Measurements from ENCODE around the gene ZFP91. TPM values are rescaled to one million over a fixed set of nuclear protein-coding genes. Genes with fewer than 3 reads are reported as not detected.
"Not testable (repeated sequence)": the region's sequence is repeated elsewhere in the genome, so short reads cannot be mapped to it uniquely, and the experiment has no call there.

The ZFP91 gene
- total RNA-seq, 1 experiment from 2014 or later: 80.4 TPM

GRCh38 chr11:58564231-58564630, 14.6 kb upstream of the ZFP91 start:
- no peak for DNase-seq (ENCODE audit: low read depth, low spot score)
- CTCF ChIA-PET: no interaction called here
- BruUV-seq (replicated peaks): no TSS peak

GRCh38 chr11:58567889-58568512, 10.9 kb upstream of the ZFP91 start:
- Histone ChIP-seq H3K4me3 (ENCODE audit: low read depth in 2 of 2, low read length in 2 of 2) (no peak overlapping the region), H3K9me3 (ENCODE audit: control insufficient read depth, insufficient read depth, low read depth, low read length) (no peaks in the 10 kb centered on the region), H3K27me3 (ENCODE audit: control insufficient read depth, insufficient read depth, low read length) (no peaks in the 10 kb centered on the region), H3K27ac (ENCODE audit: low read length) (no peak overlapping the region), H3K36me3 (ENCODE audit: control insufficient read depth, insufficient read depth, low read length) (no peaks in the 10 kb centered on the region), H3K4me1 (ENCODE audit: control insufficient read depth, insufficient read depth, low read length) (no peaks in the 10 kb centered on the region)
- POLR2A ChIA-PET: interaction anchor here (0.7 to 1.2 kb wide), 2 partner anchors 9 to 793 kb away, joined by 3 read pairs; no protein-coding TSS in a partner anchor
- no peak for TF ChIP-seq TCF7L2 (IDR thresholded peaks at IDR 0.05; ENCODE audit: low read depth, low read length)
- peak; percentile 89 for TF ChIP-seq CTCF (IDR thresholded peaks at IDR 0.05)
- CTCF ChIA-PET: interaction anchor here (0.5 to 1.3 kb wide), 3 partner anchors 60 to 1222 kb away, joined by 3 to 5 read pairs (median 5); no protein-coding TSS in a partner anchor
- intact Hi-C loops (cut with micrococcal nuclease; ENCODE audit: unreplicated experiment): loop anchor here (5.0 kb wide), 1 partner anchor 589 kb away; no protein-coding TSS in a partner anchor
- ATAC-seq (peak; percentile 97), DNase-seq (ENCODE audit: low read depth, low spot score) (peak; percentile 39)
- in situ Hi-C loops (cut with HindIII; ENCODE audit: low pct_unique_long_range_greater_than_20kb, low sequenced_read_pairs): no loop called here
- BruUV-seq (replicated peaks): no TSS peak

More at GRCh38 chr11:58564231-58564630, 14.6 kb upstream of the ZFP91 start:
- Histone ChIP-seq H3K27ac (ENCODE audit: low read length) (no peak overlapping the region), H3K27me3 (ENCODE audit: control insufficient read depth, insufficient read depth, low read length) (no peaks in the 10 kb centered on the region), H3K4me1 (ENCODE audit: control insufficient read depth, insufficient read depth, low read length) (no peaks in the 10 kb centered on the region), H3K9me3 (ENCODE audit: control insufficient read depth, insufficient read depth, low read depth, low read length) (no peaks in the 10 kb centered on the region), H3K4me3 (ENCODE audit: low read depth in 2 of 2, low read length in 2 of 2) (no peak overlapping the region), H3K36me3 (ENCODE audit: control insufficient read depth, insufficient read depth, low read length) (no peaks in the 10 kb centered on the region)
- TF ChIP-seq TCF7L2 (IDR thresholded peaks at IDR 0.05; ENCODE audit: low read depth, low read length) (no peak), CTCF (IDR thresholded peaks at IDR 0.05) (no peak), POLR2AphosphoS5 (IDR thresholded peaks at IDR 0.05; ENCODE audit: low read depth, low read length) (no peak), SIN3A (IDR thresholded peaks at IDR 0.05; ENCODE audit: borderline replicate concordance, insufficient read depth, low read depth, low read length) (no peak), REST (IDR thresholded peaks at IDR 0.05; ENCODE audit: insufficient read depth in 1 of 2, low read depth in 2 of 2, low read length in 1 of 2) (no peak)
- POLR2A ChIA-PET: interaction anchor here (0.6 kb wide), 1 partner anchor 9 kb away, joined by 5 read pairs; no protein-coding TSS in a partner anchor
- intact Hi-C loops (cut with micrococcal nuclease; ENCODE audit: unreplicated experiment) (no loop called here), in situ Hi-C loops (cut with HindIII; ENCODE audit: low pct_unique_long_range_greater_than_20kb, low sequenced_read_pairs) (no loop called here)
- no peak for ATAC-seq

GRCh38 chr11:58572906-58573305, 6.0 kb upstream of the ZFP91 start:
- H3K4me3 ChIP-seq (ENCODE audit: low read depth in 2 of 2, low read length in 2 of 2); DNase-seq (ENCODE audit: low read depth, low spot score); ATAC-seq; in situ Hi-C loops (cut with HindIII; ENCODE audit: low pct_unique_long_range_greater_than_20kb, low sequenced_read_pairs); BruUV-seq (replicated peaks); H3K36me3 ChIP-seq (ENCODE audit: control insufficient read depth, insufficient read depth, low read length); H3K27ac ChIP-seq (ENCODE audit: low read length); H3K27me3 ChIP-seq (ENCODE audit: control insufficient read depth, insufficient read depth, low read length); H3K9me3 ChIP-seq (ENCODE audit: control insufficient read depth, insufficient read depth, low read depth, low read length): not testable (repeated sequence)
- peaks cover 21% of the 10 kb centered on the region for H3K4me1 ChIP-seq (ENCODE audit: control insufficient read depth, insufficient read depth, low read length)
- POLR2A ChIA-PET: interaction anchor here (0.7 kb wide), 1 partner anchor 9 kb away, joined by 5 read pairs; no protein-coding TSS in a partner anchor
- intact Hi-C loops (cut with micrococcal nuclease; ENCODE audit: unreplicated experiment): loop anchor here (10.0 kb wide), 1 partner anchor 102 kb away; no protein-coding TSS in a partner anchor
- CTCF ChIA-PET: interaction anchor here (0.7 kb wide), 1 partner anchor 286 kb away, joined by 4 read pairs; no protein-coding TSS in a partner anchor

Data from Panc1 (cell line).